HepG2 (cell line): ENCODE data around the gene PHB1. TPM values are rescaled to one million over a fixed set of nuclear protein-coding genes. Genes with fewer than 3 reads are reported as not detected.

ENCODE experiments used
- ARHGAP35 ChIP-seq: sonication (generic); formaldehyde crosslinking; IDR thresholded peaks from 2 replicates; pipeline ENCODE4 v1.9.0; 2022; ENCODE audit warnings: mild to moderate bottlenecking, inconsistent platforms, moderate library complexity, missing genetic modification reagents, borderline replicate concordance
- ATF1 ChIP-seq: IDR thresholded peaks from 2 replicates; pipeline ENCODE4 v1.6.1; 2016; ENCODE audit warnings: mild to moderate bottlenecking, control low read depth
- GATA4 ChIP-seq: sonication (generic); IDR thresholded peaks from 2 replicates; pipeline ENCODE4 v1.6.1; 2016; ENCODE audit warnings: antibody characterized with exemption, low read depth, borderline replicate concordance
- HOXA7 ChIP-seq: sonication (generic); formaldehyde crosslinking; IDR thresholded peaks from 2 replicates; pipeline ENCODE4 v1.8.1; 2022; ENCODE audit warnings: mild to moderate bottlenecking, missing genetic modification reagents, moderate library complexity
- JUNB ChIP-seq: sonication (generic); formaldehyde crosslinking; IDR thresholded peaks from 2 replicates; pipeline ENCODE4 v1.8.0; 2022; ENCODE audit warnings: missing genetic modification reagents, mild to moderate bottlenecking, borderline replicate concordance
- KDM3A ChIP-seq: IDR thresholded peaks from 2 replicates; pipeline ENCODE4 v1.6.1; 2018; ENCODE audit warnings: low read depth, missing compliant biosample characterization
- KDM4B ChIP-seq: sonication (generic); formaldehyde crosslinking; IDR thresholded peaks from 2 replicates; pipeline ENCODE4 v1.4.0; 2020; ENCODE audit warnings: missing genetic modification reagents
- KMT2B ChIP-seq: IDR thresholded peaks from 2 replicates; pipeline ENCODE4 v1.6.1; 2016; ENCODE audit warnings: missing genetic modification reagents, missing compliant biosample characterization
- MLXIP ChIP-seq: sonication (generic); formaldehyde crosslinking; IDR thresholded peaks from 2 replicates; pipeline ENCODE4 v1.9.0; 2021; ENCODE audit warnings: missing genetic modification reagents, borderline replicate concordance
- NR2F1 ChIP-seq, 2 experiments: fragments of 450-650 bp in 1 of 2; formaldehyde crosslinking in 1 of 2; IDR thresholded peaks; 2 replicates each; pipeline versions ENCODE4 v1.5.0 to v1.6.1; 2016 to 2020; ENCODE audit warnings: mild to moderate bottlenecking in 1 of 2, missing compliant biosample characterization in 1 of 2, missing genetic modification reagents in 1 of 2, moderate library complexity in 1 of 2
- SUZ12 ChIP-seq: fragments of 150-350 bp; IDR thresholded peaks from 2 replicates; pipeline ENCODE4 v1.6.1; 2014; ENCODE audit warnings: low read depth, low read length
- THYN1 ChIP-seq: sonication (generic); formaldehyde crosslinking; IDR thresholded peaks from 2 replicates; pipeline ENCODE4 v1.8.1; 2023; ENCODE audit warnings: low read depth, mild to moderate bottlenecking, moderate library complexity, missing genetic modification reagents, borderline replicate concordance
- ZBTB4 ChIP-seq: sonication (generic); formaldehyde crosslinking; IDR thresholded peaks from 2 replicates; pipeline ENCODE4 v1.4.0; 2020; ENCODE audit warnings: missing genetic modification reagents, mild to moderate bottlenecking, borderline replicate concordance
- ZFAT ChIP-seq: sonication (generic); formaldehyde crosslinking; conservative IDR thresholded peaks from 2 replicates; pipeline ENCODE4 v1.8.1; 2023; ENCODE audit warnings: missing genetic modification reagents, inconsistent platforms
- ZFX ChIP-seq: sonication (generic); formaldehyde crosslinking; IDR thresholded peaks from 2 replicates; pipeline ENCODE4 v1.4.0; 2020; ENCODE audit warnings: mild to moderate bottlenecking, low read depth, missing genetic modification reagents, moderate library complexity
- ZNF335 ChIP-seq: sonication (generic); formaldehyde crosslinking; IDR thresholded peaks from 2 replicates; pipeline ENCODE4 v1.4.0; 2020; ENCODE audit warnings: missing genetic modification reagents
- ZNF337 ChIP-seq: sonication (generic); formaldehyde crosslinking; IDR thresholded peaks from 2 replicates; pipeline ENCODE4 v1.5.1; 2020; ENCODE audit warnings: missing genetic modification reagents, low read depth, mild to moderate bottlenecking, borderline replicate concordance
- ZNF432 ChIP-seq: sonication (generic); formaldehyde crosslinking; IDR thresholded peaks from 2 replicates; pipeline ENCODE4 v1.5.0; 2020; ENCODE audit warnings: missing genetic modification reagents, mild to moderate bottlenecking, borderline replicate concordance
- ZNF547 ChIP-seq: sonication (generic); formaldehyde crosslinking; IDR thresholded peaks from 2 replicates; pipeline ENCODE4 v1.5.1; 2020; ENCODE audit warnings: mild to moderate bottlenecking, missing genetic modification reagents
- ZNF691 ChIP-seq: sonication (generic); formaldehyde crosslinking; IDR thresholded peaks from 2 replicates; pipeline ENCODE4 v1.4.0; 2020; ENCODE audit warnings: missing genetic modification reagents, low read depth, mild to moderate bottlenecking, borderline replicate concordance
- ZNF784 ChIP-seq: sonication (generic); formaldehyde crosslinking; IDR thresholded peaks from 2 replicates; pipeline ENCODE4 v1.5.1; 2020; ENCODE audit warnings: missing genetic modification reagents, mild to moderate bottlenecking, borderline replicate concordance
- polyA plus RNA-seq, 8 experiments: library from polyadenylated mRNA; depleted of rRNA in 3 of 8; stranded (reverse) in 7 of 8; unstranded in 1 of 8; fragments of >200 nt; fragmentation: Illumina TruSeq in 4 of 8; extraction: Trizol in 4 of 8; gene quantifications; 2 replicates each; pipeline versions ENCODE4 v1.2.1 to v1.2.3, GENCODE V29; 2011 to 2016; ENCODE audit warnings: low read depth in 4 of 8, missing spikeins in 1 of 8, mixed read lengths in 1 of 8; ENCODE audit not compliant: insufficient read depth in 1 of 8
- total RNA-seq, 5 experiments: library from RNA; depleted of rRNA; stranded (reverse); fragments of >200 nt; fragmentation: Illumina TruSeq; extraction: Trizol; gene quantifications; 2 replicates each; pipeline ENCODE4 v1.2.3, GENCODE V29; 2016; ENCODE audit warnings: low read depth in 1 of 5

The PHB1 gene
- total and polyA plus RNA-seq, 2 of the 13 experiments (the other 11 are each of a cell fraction or from before 2014, with no cell fraction given), result 515 to 688 TPM

- TF ChIP-seq ZNF784 (CRISPR knock-in tag) (peak; percentile 52; the same call in 1 of the 2 replicates), NR2F1 (CRISPR knock-in tag; IDR thresholded peaks at IDR 0.05) (no peak), KDM3A (no peak), KMT2B (peak; percentile 51; the same call in 1 of the 2 replicates), ZFAT (no peak), KDM4B (CRISPR knock-in tag) (no peak), ZNF547 (CRISPR knock-in tag) (no peak; the same call in 1 of the 2 replicates), ZNF337 (CRISPR knock-in tag) (no peak), MLXIP (CRISPR knock-in tag) (no peak), ZNF335 (CRISPR knock-in tag) (no peak), ARHGAP35 (CRISPR knock-in tag) (no peak), JUNB (CRISPR knock-in tag) (no peak), ZNF691 (peak; percentile 64; the same call in 1 of the 2 replicates), SUZ12 (no peak), ATF1 (CRISPR knock-in tag) (no peak), ZNF432 (CRISPR knock-in tag) (no peak), GATA4 (0 out of 2 replicates have a peak, but pooled peaks have one; percentile 20), ZFX (CRISPR knock-in tag) (peak; percentile 86), THYN1 (CRISPR knock-in tag) (no peak), HOXA7 (no peak), ZBTB4 (CRISPR knock-in tag) (peak; percentile 58; the same call in 1 of the 2 replicates)
These were observed 53.4 kb downstream of the PHB1 start (continued) for GRCh38 chr17:49361129-49361901.
